Activated CD4-positive, alpha-beta T cell treated with anti-CD3 and anti-CD28 coated beads, Interleukin-2, amount 50 U/mL, for 24 hours (primary cell): ENCODE measurements around the gene SSBP2.
"Not testable (repeated sequence)": the region's sequence is repeated elsewhere in the genome, so short reads cannot be mapped to it uniquely, and the experiment has no call there.

Experiments
- DNase-seq, 2 donors: peaks; one replicate each; pipeline ENCODE4 v3.0.0-alpha.2; 2020; ENCODE audit warnings: low read depth in 1 of 2, low spot score in 1 of 2

Gene SSBP2

GRCh38 chr5:81605299-81605698 is 145.6 kb downstream of the SSBP2 start:
- no peak for DNase-seq

DNA sequence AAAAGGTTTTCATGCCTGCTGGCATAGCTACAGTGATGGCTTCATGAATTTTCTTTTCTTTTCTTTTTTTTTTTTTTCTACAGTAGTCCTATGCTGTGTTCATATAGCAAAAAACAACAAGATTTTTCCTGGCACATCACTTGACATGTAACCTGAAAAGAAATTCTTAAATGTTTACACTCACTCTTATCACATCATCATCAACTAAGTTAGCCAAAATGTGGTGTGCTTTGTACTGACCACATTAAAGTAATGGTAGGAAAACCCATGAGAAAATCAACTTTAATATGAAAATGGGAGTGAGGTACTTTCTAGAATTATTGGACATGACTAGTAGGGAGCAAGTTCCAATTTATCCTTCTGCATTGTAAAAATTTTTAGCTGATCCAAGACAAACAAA is 146.7 kb downstream of the SSBP2 start:
- no peak for DNase-seq

- no peak for DNase-seq
Observed at GRCh38 chr5:81601919-81602318, 149.0 kb downstream of the SSBP2 start.

DNA sequence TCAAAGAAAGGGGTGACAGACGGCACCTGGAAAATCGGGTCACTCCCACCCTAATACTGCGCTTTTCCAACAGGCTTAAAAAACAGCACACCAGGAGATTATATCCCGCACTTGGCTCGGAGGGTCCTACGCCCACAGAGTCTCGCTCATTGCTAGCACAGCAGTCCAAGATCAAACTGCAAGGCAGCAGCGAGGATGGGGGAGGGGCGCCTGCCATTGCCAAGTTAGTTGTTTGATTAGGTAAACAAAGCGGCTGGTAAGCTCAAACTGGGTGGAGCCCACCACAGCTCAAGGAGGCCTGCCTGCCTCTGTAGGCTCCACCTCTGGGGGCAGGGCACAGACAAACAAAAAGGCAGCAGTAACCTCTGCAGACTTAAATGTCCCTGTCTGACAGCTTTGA is 158.8 kb downstream of the SSBP2 start:
- DNase-seq = not testable (repeated sequence)

- DNase-seq = no peak
Observed at GRCh38 chr5:81590498-81591384, 160.2 kb downstream of the SSBP2 start.

GRCh38 chr5:81579262-81579924 is 171.5 kb downstream of the SSBP2 start:
- no peak for DNase-seq

DNA sequence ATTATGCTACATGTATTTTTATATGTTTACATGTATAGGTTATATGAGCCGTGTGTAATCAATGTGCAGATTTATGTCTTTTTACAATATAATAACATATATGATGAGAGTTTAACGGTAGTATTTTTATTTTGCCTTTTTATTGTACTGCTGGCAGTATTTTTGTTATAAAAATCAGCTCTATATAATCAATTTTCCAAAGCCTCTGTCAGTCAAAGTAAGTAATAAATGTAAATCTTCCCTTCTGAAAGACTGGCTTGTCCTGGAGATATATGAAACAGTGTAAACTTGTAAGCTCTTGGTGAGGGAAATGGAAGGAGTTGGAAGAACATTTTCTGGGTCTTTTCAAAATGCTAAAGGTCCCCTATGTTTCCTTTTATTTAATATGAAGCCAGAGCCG is 173.8 kb downstream of the SSBP2 start:
- no peak for DNase-seq

GRCh38 chr5:81575924-81576323 is 175.0 kb downstream of the SSBP2 start:
- no peak for DNase-seq

GRCh38 chr5:81572201-81572600 is 178.7 kb downstream of the SSBP2 start:
- no peak for DNase-seq

DNA sequence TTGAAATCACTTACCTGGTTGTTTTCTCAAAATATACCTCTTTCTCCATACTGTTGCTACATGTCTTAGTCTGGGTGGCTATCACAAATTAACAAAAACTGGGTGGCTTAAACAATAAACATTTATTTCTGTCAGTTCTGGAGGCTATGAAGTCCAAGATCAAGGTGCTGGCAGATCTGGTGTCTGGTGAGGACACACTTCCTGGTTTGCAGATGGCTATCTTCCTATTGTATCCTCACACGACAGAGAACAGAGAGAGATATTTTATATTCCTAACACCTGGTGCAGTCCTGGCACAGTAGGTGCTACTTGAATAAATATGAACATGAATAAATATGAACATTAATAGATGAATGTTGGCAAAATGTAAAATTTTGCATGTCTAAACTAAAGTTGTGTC is 192.7 kb downstream of the SSBP2 start:
- no peak for DNase-seq

GRCh38 chr5:81556809-81557208 is 194.1 kb downstream of the SSBP2 start:
- no peak for DNase-seq

DNA sequence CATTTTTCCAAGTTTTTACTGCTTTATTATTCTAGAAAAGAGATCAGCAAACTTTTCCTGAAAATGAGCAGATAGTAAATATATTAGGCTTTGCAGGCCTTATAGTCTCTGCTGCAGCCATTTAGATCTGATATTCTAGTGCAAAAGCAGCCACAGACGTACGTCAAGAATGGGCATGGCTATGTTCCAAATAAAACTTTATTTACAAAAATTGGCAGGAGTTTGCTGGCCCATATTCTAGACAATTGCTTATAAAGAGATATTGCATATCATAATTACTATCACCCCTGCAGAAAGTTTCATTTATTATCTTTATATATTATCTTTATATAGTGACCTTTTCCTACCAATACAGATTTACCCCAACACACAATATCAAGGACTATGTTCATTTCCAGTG is 195.0 kb downstream of the SSBP2 start:
- DNase-seq = no peak

GRCh38 chr5:81554647-81555046 is 196.2 kb downstream of the SSBP2 start:
- no peak for DNase-seq

GRCh38 chr5:81553567-81554212 is 197.2 kb downstream of the SSBP2 start:
- DNase-seq = no peak

GRCh38 chr5:81552852-81553566 is 197.9 kb downstream of the SSBP2 start:
- DNase-seq = no peak

- DNase-seq = no peak
Observed at GRCh38 chr5:81549123-81549522, 201.8 kb downstream of the SSBP2 start.

GRCh38 chr5:81547001-81547400 is 203.9 kb downstream of the SSBP2 start:
- DNase-seq = no peak

DNA sequence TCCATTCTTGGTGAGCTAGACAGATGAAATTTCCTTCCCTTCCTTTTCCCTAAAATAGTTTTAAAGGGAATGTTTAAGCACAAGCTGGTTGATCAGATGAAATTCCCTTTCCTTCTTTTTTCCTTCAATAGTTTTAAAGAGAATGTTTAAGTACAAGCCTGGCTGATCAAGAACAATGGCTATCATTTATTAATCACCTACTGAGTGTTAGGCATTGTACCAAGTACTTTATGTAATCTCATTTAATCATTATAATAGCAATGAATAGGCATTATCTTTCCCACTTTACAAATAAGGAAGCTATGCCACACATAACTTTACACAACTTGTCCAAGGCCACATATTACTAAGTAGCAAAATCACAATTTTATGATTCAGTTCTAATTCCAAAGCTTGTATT is 205.0 kb downstream of the SSBP2 start:
- DNase-seq = no peak

DNA sequence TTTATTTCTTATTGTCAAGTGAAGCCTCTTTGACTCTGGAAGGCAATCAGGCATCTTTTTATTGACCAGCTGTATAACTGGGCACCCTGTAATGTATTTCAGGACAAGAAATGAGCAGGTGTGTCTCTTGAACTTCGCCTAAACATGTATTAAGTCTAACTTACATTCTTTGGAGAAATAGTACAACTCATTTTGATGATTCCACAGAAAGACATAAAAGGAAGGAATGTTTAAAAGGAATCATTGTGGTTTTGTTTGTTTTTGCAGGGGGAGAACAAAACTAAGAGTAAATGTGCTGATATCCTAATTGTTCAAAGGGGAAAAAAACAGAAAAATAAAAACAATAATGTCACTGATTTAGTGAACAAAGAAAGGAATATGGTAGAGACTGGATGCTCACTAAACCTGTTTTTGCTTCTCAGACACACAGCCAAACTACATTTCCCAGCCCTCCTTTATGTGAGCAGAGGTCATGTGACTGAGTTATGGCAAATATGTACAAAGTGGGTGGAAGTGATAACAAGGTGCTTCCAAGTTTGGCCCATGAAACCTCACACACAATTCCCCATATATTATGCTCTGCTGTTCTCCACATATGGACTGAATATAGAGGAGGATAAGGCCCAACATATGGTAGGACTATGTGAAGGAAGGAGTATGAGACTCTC is 206.4 kb downstream of the SSBP2 start:
- DNase-seq = no peak

DNA sequence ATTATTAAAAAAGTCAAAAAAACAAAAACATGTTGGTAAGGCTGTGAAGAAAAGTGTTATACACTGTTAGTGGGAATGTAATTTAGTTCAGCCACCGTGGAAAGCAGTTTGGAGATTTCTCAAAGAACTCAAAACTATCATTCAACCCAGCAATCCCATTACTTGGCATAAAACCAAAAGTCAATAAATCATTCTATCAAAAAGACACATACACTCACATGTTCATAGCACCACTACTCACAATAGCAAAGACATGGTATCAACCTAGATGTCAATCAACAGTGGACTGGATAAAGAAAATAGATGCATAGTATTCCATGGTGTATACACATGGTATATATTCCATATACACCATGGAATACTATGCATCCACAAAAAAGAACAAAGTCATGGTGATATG is 208.7 kb downstream of the SSBP2 start:
- no peak for DNase-seq
